Spleen (tissue), 11 donors: ENCODE results near the gene BUD31. TPM values are rescaled to one million over a fixed set of nuclear protein-coding genes. Genes with fewer than 3 reads are reported as not detected.

Experiments used
- DNase-seq: peaks from one replicate; pipeline ENCODE4 v3.0.0-alpha.2; 2020
- H3K27ac ChIP-seq, 8 donors: fragments of 200-600 bp; sonication (generic) in 7 of 8; 1 replicate in 4 of 8; 2 replicates in 4 of 8; pipeline versions ENCODE4 v1.5.0 to v1.8.0; 2016 to 2021; ENCODE audit warnings: inconsistent platforms in 4 of 8, mild to moderate bottlenecking in 4 of 8, moderate library complexity in 1 of 8
- H3K27me3 ChIP-seq, 7 donors: fragments of 200-600 bp; sonication (generic) in 6 of 7; replicated peaks in 1 of 7; 1 replicate in 4 of 7; 2 replicates in 3 of 7; pipeline versions ENCODE4 v1.5.0 to v1.8.0; 2016 to 2021; ENCODE audit warnings: inconsistent platforms in 3 of 7, mild to moderate bottlenecking in 1 of 7
- H3K36me3 ChIP-seq, 6 donors: fragments of 200-600 bp; sonication (generic) in 5 of 6; 1 replicate in 4 of 6; 2 replicates in 2 of 6; pipeline versions ENCODE4 v1.5.0 to v1.8.0; 2016 to 2021; ENCODE audit warnings: inconsistent platforms in 2 of 6
- H3K4me1 ChIP-seq, 6 donors: fragments of 200-600 bp; sonication (generic) in 5 of 6; 1 replicate in 3 of 6; 2 replicates in 3 of 6; pipeline versions ENCODE4 v1.5.0 to v1.8.0; 2016 to 2021; ENCODE audit warnings: inconsistent platforms in 3 of 6
- H3K4me3 ChIP-seq, 8 donors: fragments of 200-600 bp; sonication (generic) in 7 of 8; 1 replicate in 4 of 8; 2 replicates in 4 of 8; pipeline versions ENCODE4 v1.5.0 to v1.8.0; 2016 to 2021; ENCODE audit warnings: inconsistent platforms in 4 of 8, mild to moderate bottlenecking in 4 of 8, moderate library complexity in 2 of 8
- H3K9me3 ChIP-seq, 8 donors: fragments of 200-600 bp; sonication (generic) in 7 of 8; 1 replicate in 4 of 8; 2 replicates in 4 of 8; pipeline versions ENCODE4 v1.5.0 to v1.8.0; 2016 to 2021; ENCODE audit warnings: inconsistent platforms in 4 of 8
- POLR2A ChIP-seq, 3 donors: fragments of 450-650 bp; IDR thresholded peaks; one replicate each; pipeline ENCODE4 v1.5.1; 2017; ENCODE audit warnings: antibody characterized with exemption in 3 of 3, mild to moderate bottlenecking in 1 of 3
- POLR2AphosphoS5 ChIP-seq, 3 donors: sonication (generic); formaldehyde crosslinking; IDR thresholded peaks; one replicate each; pipeline ENCODE4 v1.5.1; 2017; ENCODE audit warnings: antibody characterized with exemption in 3 of 3
- WGBS, 5 donors: extraction: QIAGEN DNeasy Blood & Tissue Kit in 3 of 5; methylation state at CpG; one replicate each; pipeline versions ENCODE4 v1.1.5 to v1.1.7; 2013 to 2018; 5-methylcytosine and 5-hydroxymethylcytosine counted together
- intact Hi-C: fragments of 100-400 bp; cut with DNase I; formaldehyde crosslinking; loops from one replicate; pipeline ENCODE4 v1.15.0; 2023; ENCODE audit warnings: low total_unique reads
- polyA plus RNA-seq, 3 donors: library from polyadenylated mRNA; stranded (reverse); fragments of 200-250 nt; gene quantifications; one replicate each; pipeline ENCODE4 v1.2.1, GENCODE V29; 2013
- total RNA-seq, 7 donors: library from RNA; depleted of rRNA in 3 of 7; stranded (reverse); fragments of >200 nt in 3 of 7; fragmentation: NEBNext Ultra II Directional in 4 of 7; extraction: Animal tissue kit (Norgen Biotek cat#: 25700) in 4 of 7; gene quantifications; one replicate each; pipeline versions ENCODE4 v1.1.0 to v1.2.1, GENCODE V29; 2016 to 2021
- TF ChIP-seq, protein P1 (sequence below), 11 experiments: fragments of 200-600 bp in 7 of 11; fragments of 450-650 bp in 4 of 11; sonication (generic) in 4 of 11; IDR thresholded peaks in 8 of 11; conservative IDR thresholded peaks in 3 of 11; 1 replicate in 7 of 11; 2 replicates in 4 of 11; pipeline versions ENCODE4 v1.4.0 to v1.8.0; 2016 to 2021; ENCODE audit warnings: antibody characterized with exemption in 11 of 11, inconsistent platforms in 4 of 11, mild to moderate bottlenecking in 1 of 11
- donor health status: healthy with polysubstance abuse.
- donor health status: DM: no; HTN: no; CAD: no; lungs with moderate emphysema.
- donor health status: DM: no; HTN: no; CAD: no.
- donor health status: Bipolar disorder and iron deficiency.
- donor health status: healthy.
- donor health status: DM: no; HTN: no; CAD: no.
- donor health status: DM: yes; HTN: yes; CAD: no.

BUD31 gene
- total and polyA plus RNA-seq, 10 donors = 48.4 to 124 (median 71.0) TPM

DNA sequence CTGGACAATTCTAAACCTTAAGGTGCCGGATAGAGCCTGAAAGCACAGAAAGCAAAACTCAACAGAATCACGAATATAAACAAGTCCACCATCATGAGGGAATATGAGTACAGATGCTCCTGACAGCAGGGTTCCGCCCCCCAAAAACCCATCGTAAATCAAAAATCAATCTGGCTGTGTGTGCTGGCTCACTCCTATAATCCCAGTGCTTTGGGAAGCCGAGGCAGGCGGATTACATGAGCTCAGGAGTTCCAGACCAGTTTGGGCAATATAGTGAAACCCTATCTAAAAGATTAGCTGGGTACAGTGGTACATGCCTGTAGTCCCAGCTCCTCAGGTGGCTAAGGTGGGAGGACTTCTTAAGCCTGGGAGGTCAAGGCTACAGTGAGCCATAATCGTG is 12.2 kb downstream of the BUD31 start:
- Histone ChIP-seq H3K36me3 (peaks cover 0 to 100% (median 87%) of the 10 kb centered on the region in 6 donors), H3K4me3 (no peak overlapping the region), H3K27me3 (no peaks in the 10 kb centered on the region), H3K9me3 (no peaks in the 10 kb centered on the region), H3K4me1 (no peaks in the 10 kb centered on the region), H3K27ac (no peak overlapping the region)
- DNase-seq = no peak
- TF ChIP-seq, protein P1, sequence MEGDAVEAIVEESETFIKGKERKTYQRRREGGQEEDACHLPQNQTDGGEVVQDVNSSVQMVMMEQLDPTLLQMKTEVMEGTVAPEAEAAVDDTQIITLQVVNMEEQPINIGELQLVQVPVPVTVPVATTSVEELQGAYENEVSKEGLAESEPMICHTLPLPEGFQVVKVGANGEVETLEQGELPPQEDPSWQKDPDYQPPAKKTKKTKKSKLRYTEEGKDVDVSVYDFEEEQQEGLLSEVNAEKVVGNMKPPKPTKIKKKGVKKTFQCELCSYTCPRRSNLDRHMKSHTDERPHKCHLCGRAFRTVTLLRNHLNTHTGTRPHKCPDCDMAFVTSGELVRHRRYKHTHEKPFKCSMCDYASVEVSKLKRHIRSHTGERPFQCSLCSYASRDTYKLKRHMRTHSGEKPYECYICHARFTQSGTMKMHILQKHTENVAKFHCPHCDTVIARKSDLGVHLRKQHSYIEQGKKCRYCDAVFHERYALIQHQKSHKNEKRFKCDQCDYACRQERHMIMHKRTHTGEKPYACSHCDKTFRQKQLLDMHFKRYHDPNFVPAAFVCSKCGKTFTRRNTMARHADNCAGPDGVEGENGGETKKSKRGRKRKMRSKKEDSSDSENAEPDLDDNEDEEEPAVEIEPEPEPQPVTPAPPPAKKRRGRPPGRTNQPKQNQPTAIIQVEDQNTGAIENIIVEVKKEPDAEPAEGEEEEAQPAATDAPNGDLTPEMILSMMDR (IDR thresholded peaks at IDR 0.05 in 8 of 11, conservative IDR thresholded peaks at IDR 0.05 in 3 of 11) = no peak
- TF ChIP-seq POLR2AphosphoS5 (IDR thresholded peaks at IDR 0.05) (no peak), POLR2A (IDR thresholded peaks at IDR 0.05) (no peak)
- 91 to 94% (median 93%) methylated on average over 7 of the region's 7 CpGs for WGBS, 5 donors
- intact Hi-C loops = no loop called here

DNA sequence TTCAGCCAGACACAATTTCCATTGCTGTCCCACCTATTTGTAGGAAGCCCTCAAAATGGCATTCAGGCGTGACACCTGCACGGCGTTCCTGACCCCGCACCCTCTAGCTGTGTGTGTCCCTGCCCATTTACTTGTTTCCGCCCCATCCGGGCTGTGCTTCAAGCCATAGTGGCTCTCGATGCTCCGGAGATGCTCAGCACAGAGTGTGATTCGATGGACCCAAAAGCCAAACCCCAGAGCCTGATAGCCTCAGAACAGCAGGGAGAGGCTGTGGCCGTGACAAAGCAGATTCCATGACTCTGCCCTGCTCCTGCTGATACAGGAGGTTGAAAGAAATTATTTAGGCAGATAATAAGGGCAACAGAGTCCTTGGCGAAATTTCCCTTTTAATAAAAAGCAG is 13.4 kb downstream of the BUD31 start:
- no peak overlapping the region for H3K4me3 ChIP-seq
- WGBS, 5 donors = 91 to 96% (median 94%) methylated on average over 11 of the region's 11 CpGs
- H3K4me1 ChIP-seq = no peaks in the 10 kb centered on the region
- no peaks in the 10 kb centered on the region for H3K9me3 ChIP-seq
- no peak overlapping the region for H3K27ac ChIP-seq
- intact Hi-C loops = no loop called here
- no peak for DNase-seq
- no peaks in the 10 kb centered on the region for H3K27me3 ChIP-seq
- H3K36me3 ChIP-seq = peaks cover 0 to 97% (median 75%) of the 10 kb centered on the region in 6 donors
- TF ChIP-seq, protein P1 (IDR thresholded peaks at IDR 0.05 in 8 of 11, conservative IDR thresholded peaks at IDR 0.05 in 3 of 11) = no peak
- no peak for TF ChIP-seq POLR2AphosphoS5 (IDR thresholded peaks at IDR 0.05)
- TF ChIP-seq POLR2A (IDR thresholded peaks at IDR 0.05) = no peak

DNA sequence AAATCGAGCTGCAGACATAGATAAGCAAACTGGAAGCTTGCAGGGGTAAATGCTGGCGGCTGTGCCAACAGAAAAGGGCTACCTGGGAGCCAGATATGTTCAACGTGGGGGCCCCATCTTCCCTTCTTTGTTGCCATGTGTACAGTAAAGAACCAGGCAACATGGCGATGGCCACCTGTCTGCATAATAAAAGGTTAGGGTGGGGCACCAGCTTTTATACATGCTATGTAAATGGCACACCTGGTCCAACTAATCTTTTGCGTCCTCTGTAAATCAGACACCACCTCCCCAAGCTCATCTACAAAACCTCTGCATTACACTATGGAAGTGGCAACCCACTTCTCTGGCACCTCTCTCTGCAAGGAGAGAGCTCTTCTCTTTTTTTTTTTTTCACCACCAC is 13.9 kb downstream of the BUD31 start:
- H3K36me3 ChIP-seq = peaks cover 0 to 95% (median 71%) of the 10 kb centered on the region in 6 donors
- intact Hi-C loops = no loop called here
- TF ChIP-seq POLR2A (IDR thresholded peaks at IDR 0.05) (no peak), POLR2AphosphoS5 (IDR thresholded peaks at IDR 0.05) (no peak)
- TF ChIP-seq, protein P1 (IDR thresholded peaks at IDR 0.05 in 8 of 11, conservative IDR thresholded peaks at IDR 0.05 in 3 of 11) = no peak
- H3K4me1 ChIP-seq = no peaks in the 10 kb centered on the region
- H3K27ac ChIP-seq = no peak overlapping the region
- 84 to 94% (median 88%) methylated on average over 5 of the region's 5 CpGs for WGBS, 5 donors
- H3K9me3 ChIP-seq = no peaks in the 10 kb centered on the region
- no peak for DNase-seq
- H3K4me3 ChIP-seq = no peak overlapping the region
- H3K27me3 ChIP-seq = no peaks in the 10 kb centered on the region

DNA sequence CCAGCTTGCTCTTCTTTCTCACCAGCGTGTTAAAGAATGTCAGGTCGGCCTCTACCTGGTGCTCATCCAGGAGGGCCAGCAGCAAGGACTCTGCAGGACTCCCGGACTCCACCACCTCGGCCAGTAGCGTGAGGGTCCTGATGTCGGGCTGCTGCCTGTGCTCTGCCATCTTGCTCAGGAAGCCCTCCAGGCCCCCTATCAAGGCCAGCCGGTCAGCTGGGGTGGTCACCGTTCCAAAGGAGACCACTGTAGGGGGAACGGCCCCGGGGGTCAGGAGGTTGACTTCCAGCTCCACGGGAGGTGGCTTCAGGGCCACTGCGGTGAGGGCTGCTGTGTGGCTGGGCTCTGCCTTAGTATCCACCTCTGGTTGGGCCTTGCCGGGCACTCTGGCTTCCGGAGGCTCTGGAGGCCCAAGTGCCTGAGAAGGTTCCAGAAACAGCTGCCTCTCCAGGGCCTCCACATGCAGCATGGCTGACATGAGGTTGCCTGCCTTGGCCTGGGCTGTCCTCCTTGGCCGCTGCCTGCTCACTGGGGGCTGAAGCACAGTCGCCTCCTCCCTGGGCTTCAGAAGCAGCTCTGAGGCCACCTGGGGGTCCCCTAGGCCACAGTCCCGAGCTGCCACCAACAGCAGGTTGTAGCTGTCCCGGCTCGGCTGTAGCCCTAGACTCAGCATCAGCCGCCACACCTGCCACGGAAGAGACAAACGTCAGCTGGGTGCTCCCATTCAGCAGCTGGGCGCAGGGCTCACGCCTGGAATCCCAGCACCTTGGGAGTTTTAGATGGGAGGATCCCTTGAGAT is 16.4 kb downstream of the BUD31 start:
- DNase-seq = no peak
- no peak overlapping the region for H3K27ac ChIP-seq
- H3K4me3 ChIP-seq = no peak overlapping the region
- H3K36me3 ChIP-seq = peaks cover 0 to 94% (median 65%) of the 10 kb centered on the region in 6 donors
- WGBS, 5 donors = 90 to 98% (median 95%) methylated on average over 13 to 24 of the region's 24 CpGs
- H3K27me3 ChIP-seq = no peaks in the 10 kb centered on the region
- H3K9me3 ChIP-seq = no peaks in the 10 kb centered on the region
- TF ChIP-seq, protein P1 (IDR thresholded peaks at IDR 0.05 in 8 of 11, conservative IDR thresholded peaks at IDR 0.05 in 3 of 11) = no peak
- TF ChIP-seq POLR2AphosphoS5 (IDR thresholded peaks at IDR 0.05) (peak in 1 of 3 donors; percentile 16), POLR2A (IDR thresholded peaks at IDR 0.05) (no peak)
- H3K4me1 ChIP-seq = no peaks in the 10 kb centered on the region
- intact Hi-C loops = no loop called here
